Raji (cell line): ENCODE data around the gene C2orf74.

Experiments
- POLR2A ChIP-seq: IDR thresholded peaks from 2 replicates; pipeline ENCODE4 v1.6.1; 2011; ENCODE audit warnings: low read depth, low read length, control low read depth; ENCODE audit not compliant: insufficient read depth

C2orf74 gene

DNA sequence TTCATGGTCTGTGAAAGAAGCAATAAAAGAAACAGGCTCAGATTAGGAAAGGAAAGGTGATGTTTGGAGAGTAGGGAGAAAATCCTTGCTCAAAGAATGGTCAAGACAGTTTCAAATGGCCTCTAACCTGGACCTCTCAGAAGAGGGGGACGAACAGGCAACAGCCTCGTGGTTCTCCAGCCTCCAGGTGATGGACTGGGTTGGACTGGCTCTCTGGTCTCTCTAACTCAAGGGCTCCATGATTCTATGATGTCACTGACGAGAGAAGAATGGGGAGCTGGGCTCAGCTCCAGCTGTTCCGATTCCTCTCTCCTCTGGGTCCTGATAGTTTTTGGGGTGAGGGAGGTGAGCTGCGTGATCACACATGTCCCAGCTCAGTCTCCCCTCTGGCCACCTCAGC lies at the start of gene C2orf74:
Gene C2orf74, plus strand, starts transcription at position 301 of the 400 bp plus-strand sequence. CDS start 327 bp downstream, outside the sequence.
- TF ChIP-seq POLR2A = no peak

DNA sequence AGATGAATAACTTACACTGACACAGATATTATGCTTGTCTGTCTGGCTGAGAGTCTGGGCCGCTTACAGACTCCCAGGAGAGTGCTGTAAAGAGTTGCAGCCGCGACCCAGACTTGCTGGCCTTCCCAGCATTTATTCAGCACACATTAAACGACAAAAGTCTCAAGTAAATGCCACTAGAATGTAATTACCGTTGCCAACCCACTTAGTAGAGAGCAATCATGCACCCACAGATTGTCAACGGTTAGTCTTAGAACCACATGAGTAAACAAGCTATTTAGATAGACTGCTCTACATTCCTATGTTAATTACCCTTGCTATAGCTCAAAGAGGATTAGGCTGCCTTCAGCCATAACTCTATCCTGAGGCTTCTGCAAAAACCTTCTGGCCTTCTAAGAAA lies 47.8 kb upstream of the C2orf74 start:
- TF ChIP-seq POLR2A = no peak

DNA sequence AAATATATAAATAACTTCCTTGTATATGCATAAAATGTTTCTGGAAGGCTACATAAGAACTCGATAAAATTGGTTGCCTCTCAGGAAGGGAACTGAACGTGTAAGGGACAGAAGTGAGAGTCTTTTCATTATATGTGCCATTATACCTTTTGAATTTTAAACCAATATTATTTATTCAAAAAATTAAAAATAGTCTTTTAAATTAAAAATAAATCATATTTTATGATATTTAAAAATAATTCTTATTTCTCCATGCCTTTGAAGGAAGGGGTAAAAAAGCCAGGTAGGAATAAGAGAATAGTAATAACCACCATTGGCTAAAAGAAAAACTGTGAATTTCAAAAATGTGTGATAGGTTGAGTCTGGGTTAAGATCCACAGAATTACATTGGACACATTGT lies 45.7 kb upstream of the C2orf74 start:
- no peak for TF ChIP-seq POLR2A

DNA sequence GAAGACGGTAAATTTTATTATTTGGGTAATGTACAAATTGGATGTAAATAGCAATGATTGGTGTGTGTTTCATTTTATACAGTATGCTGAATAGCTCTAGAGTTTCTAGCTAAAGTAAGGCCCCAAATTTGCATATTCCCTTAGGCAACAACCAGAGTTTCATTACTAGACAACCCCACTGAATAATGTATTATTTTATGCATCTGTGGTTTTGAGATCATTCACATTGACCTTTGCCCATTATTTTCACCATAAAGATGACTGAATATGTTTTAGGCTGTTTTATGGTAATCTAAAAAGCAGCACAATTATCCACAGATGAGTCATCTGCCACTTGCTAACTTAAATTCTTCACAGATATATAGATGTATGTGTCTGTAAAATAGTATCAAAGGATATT lies 44.5 kb upstream of the C2orf74 start:
- TF ChIP-seq POLR2A = no peak

DNA sequence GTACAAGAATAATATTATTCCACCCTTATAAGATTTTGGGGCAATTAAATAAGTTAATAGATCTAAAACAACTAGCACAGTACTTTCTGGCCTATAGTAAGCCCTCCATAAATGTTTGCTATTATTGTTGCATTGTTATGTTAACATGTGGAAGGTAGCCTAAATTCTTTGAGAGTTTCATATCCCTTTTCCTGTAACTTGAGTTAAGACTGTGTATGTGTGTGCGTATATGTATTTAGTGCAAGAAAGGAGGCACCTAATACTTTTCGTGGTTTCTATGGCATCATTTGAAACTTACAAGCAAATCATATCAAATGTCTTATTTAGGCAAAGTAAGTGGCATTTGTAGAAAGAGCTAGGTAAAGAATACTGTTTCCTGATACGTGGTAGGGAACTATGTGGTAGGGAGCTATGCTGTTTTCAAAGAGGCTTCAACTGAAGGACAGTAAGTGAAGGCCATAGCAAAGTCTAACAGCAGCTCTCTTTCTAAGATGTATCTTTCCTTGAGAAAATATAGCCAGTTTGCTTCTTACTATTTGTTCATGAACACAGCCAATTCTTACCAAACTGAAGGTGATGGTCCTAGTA lies 36.8 kb upstream of the C2orf74 start:
- TF ChIP-seq POLR2A = no peak

DNA sequence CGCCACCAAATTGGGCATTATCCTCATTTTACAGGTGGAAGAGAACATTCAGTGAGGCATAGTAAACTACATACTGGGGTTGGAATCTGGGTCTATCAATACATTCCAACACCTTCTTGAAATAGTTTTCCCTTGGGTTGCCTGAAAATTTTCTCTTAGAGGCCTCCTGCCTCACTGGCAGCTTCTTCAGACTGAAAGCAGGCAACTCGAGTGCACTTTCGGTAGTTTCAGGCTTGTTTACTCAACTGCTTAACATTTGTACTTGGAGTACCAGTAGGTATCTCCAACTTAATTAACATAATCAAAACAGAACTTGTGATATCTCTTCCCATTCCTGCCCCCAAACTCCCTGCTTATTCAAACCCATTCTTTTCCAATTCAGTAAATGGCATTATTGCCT lies 36.2 kb upstream of the C2orf74 start:
- TF ChIP-seq POLR2A = no peak

DNA sequence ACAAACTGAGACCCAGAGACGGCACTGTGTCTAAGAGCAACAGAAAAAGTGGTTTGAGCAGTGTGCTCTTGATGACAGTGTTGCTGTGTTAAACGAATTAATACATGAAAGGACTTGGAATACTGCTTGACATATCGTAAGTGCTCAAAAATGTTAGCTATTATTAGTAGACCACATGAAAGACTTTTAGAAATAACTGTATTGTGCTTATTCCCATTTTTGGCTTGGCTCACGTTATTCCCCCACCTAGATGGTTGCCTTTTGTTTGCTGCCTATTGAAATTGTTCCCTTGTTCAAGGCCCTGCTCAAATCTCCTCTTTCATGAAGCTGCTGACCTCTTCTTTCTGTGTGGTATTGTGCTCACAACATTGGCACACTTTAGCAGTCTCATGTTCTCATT lies 27.8 kb upstream of the C2orf74 start:
- TF ChIP-seq POLR2A = no peak

DNA sequence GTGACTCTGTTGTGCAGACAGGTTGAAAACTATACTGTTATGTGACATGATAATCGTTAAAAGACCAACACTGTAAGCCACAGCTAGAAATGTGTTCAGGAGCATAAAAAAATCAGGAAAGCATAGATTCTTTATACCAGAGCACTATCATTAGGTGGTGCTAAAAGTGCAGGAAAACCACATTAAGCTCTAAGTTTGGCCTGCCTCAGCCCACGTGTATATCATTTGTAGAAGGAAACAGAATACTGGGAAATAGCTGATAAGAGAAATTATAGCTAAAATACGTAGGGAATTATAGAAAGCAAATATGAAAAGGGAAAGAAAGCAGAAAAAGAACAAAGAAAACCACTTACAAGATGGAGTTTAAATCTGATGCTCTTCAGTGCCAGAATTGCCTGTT lies 26.5 kb upstream of the C2orf74 start:
- TF ChIP-seq POLR2A = no peak

DNA sequence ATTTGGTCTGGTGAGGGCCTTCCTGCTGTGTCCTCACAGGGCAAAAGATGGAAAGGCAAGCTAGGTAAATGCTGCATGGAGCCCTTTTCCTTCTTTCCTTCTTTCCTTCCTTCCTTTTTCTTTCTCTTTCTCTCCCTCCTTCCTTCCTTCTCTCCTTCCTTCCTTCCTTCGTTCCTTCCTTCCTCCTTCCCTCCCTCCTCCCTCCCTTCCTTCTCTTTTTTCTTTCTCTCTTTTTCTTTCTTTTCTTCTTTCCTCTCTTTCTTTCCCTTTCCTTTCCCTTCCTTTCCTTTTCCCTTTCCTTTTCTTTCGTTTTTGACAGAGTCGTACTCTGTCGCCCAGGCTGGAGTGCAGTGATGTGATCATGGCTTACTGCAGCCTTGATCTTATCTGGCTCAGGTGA lies 23.1 kb upstream of the C2orf74 start:
- TF ChIP-seq POLR2A = no peak

DNA sequence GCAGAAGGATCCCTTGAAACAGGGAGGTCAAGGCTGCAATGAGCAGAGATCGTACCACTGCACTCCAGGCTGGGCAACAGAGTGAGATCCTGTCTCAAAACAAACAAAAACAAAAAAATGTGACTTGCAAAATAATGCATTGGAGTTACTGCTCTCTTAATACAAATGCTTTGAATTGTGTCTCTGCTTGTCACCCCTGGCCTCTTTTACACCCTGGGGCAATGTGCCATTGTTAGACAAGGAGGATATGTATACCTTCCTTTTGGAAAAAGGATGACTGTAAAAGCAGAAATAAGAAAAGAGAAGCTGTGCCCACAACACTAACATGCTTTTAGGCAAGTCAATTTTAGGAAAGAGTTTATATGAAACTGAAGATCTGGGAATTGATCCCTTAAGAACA lies 20.8 kb upstream of the C2orf74 start:
- TF ChIP-seq POLR2A = no peak

DNA sequence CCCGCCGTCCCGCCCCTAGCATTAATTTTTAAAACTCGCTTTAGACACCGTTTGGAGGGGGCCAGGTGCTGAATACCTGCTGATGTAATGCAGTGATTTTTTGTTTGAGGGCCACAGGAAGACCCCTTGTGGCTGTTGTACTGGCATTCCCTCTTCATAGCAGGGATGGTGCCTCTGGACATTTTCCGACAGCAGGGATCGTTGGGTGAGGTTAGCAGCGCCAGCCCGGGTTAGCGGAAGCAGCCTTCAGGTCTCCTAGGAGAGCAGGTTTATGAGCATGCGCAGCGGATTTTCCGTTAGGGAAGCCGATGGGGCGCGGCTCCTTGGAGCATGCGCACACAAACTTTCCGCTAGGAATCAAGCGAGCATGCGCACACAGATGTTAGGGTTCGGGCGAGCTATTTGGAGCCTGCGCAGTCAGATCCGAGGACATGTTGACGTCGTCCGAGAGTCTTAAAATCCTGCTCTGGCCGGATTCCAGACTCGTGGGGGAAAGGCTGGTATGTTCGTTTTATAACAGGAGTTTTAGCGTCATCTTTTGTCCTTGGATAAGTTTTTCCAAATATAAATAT lies 17.2 kb upstream of the C2orf74 start:
- peak; percentile 93 for TF ChIP-seq POLR2A

DNA sequence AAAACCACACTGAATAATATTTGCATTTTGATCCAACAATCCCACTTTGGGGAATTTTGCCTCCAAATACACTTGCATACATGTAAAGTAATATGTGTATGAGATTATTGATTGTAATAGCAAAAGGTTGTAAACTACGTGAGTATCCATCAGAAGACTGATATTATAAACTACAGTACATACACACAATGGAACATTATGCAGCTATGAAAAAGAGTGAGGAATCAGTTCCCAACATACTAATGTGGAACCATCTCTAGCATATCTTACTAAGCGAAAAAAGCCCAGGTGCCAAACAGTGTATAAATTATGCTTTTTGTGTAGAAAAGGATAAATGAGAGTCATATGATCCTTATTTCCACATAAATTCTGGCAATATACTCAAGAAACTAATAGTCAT lies 16.0 kb upstream of the C2orf74 start:
- TF ChIP-seq POLR2A = no peak

DNA sequence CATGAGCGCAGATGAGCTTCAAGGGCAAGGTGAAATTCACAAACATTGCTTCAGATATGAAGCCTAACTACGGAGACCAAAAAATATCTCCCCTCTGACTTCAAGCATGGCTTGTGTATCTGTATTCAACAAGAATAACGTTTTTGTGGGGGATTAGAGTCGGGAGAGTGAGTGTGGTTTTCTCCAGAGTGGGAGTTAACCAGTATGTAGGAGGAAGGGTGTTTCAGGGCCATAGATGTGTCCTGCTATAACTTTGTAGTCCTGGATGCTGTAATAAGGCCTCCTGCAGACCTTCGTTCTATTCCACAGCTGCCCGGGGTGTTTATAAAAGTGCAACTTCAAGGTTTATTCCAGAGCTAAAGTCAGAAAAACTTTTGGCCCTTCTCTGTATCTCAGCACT lies 12.9 kb upstream of the C2orf74 start:
- TF ChIP-seq POLR2A = no peak

DNA sequence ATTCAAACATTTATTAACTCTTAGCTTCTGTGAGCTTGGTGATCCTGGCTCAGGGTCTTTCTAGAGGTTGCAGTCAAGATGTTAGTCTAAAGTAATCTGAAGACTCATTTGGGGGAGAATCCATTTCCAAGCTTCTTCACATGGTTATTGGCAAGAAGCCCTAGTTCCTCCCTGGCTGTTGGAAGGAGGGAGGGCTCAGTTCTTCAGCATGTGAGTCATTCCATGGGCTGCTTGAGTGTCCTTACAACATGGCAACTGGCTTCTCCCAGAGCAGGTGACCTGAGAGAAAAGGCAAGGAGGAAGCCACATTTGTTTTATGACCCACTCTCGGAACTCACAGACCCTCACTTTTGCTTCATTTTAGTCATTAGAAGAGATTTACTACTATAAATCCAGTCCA lies 10.6 kb upstream of the C2orf74 start:
- no peak for TF ChIP-seq POLR2A

DNA sequence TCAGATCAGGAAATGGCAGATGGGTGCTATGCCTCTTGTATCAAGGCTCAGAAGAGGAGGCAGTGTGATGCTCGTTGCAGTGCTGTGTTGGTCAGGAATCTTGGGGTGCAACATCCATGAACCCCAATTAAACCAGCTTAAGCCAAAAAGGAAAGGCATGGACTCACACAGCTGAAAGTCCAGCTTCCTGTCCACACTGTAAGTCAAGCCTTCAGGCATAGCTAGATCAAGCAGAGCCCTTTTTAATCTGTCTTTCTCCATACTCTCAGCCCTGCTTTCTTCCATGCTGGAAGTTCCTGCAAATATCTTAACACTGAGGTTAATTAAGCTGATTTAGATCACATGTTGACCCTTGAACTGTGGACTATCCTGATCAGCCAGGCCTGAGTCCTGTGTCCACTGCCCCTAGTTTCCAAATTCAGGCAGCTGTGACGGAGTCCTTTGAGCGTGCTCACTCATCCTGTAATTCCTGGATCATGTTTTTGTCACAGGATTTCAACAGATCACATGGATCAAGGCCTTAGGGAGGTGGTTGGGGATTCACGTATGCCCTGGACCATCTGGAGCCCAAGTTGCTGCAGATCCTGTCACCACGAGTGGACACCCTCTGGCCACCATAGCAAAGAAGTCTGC lies 4.5 kb upstream of the C2orf74 start:
- no peak for TF ChIP-seq POLR2A

DNA sequence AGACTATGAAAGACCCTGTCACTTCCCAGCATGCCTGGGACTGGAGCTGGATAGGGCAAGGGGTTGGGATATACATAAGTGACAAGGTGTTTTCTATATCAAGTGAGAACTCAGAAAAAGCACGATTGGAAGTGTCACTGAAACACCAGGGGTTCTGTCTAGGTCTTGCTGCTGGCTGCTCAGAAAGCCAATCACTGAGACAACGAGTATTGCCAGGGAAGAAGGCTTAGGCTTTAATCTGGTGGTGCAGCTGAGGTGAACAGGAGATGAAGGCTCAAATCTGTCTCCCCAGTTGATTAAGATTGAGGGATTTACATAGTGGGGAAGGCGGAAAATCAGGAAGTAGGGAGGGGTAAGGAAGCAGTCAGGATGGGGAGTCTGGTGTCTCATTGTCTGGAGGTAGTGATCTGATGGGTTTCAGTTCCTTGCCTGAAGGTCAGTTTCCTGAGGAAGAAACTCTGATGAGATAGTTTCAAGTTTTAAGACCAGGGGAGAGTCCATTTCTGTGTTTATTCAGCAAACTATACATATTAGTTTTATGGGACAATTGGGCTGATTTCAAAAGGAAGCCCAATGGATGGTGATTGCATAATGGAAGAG lies 3.5 kb upstream of the C2orf74 start:
- no peak for TF ChIP-seq POLR2A
